ENCODE data around the gene ARHGEF25.
A peak's percentile ranks its signal among the peaks of the same experiment; 100 is the strongest.
"Not testable (repeated sequence)": the region's sequence is repeated elsewhere in the genome, so short reads cannot be mapped to it uniquely, and the experiment has no call there.

Gene ARHGEF25

DNA sequence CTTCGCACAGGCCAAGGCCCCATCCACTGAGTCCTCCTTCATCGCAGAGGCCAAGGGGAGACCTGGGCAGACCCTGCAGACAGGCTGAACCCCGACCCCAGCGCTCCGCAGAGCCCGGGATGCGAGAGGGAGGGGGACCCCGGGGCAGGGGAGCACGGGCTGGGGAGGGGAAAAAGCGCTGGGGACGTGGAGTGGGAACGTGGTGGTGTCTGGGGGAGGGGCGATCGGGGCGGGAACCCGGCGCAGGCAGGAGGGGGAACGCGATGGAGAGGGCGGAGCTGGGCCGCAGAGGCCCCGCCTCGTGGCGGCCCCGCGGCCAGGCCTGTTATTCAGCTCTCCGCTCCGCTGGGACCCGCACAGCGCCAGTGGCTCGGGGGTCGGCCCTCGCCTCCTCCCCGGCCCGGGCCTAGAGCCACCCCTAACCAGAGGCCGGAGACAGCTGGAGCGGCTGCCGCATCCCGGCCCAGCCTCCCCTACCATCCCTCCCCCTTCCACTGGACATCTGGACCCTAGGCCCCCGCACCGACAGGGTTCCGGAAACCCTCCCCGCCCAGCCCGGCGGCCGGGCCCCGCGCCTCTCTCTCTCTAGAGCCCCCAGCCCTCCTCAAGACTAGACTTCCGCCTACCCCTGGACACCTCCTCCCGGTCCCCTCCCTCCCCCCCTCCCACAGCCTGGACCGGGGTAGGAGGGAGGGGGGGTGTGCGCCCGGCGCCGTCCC is at the start of gene ARHGEF25:
Gene ARHGEF25, plus strand, starts transcription at position 328 of the 719 bp plus-strand sequence. CDS start 460 bp downstream, outside the sequence.
- DNase-seq = peak; percentile 54

DNA sequence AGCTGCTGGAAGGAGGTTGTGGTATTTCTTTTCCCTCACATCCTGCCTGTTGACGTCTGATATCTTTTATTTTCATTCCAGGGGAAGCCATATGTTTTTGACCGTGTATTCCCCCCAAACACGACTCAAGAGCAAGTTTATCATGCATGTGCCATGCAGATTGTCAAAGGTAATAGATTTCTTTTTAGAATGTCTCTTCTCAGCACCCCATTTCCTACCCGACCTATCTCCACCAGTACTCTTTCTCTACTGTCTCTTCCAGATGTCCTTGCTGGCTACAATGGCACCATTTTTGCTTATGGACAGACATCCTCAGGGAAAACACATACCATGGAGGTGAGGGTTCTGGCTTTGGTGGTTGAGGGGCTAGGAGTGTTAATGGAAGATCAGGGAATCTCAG is 47.9 kb upstream of the ARHGEF25 start:
- DNase-seq = no peak

- DNase-seq = no peak
These were observed 47.0 kb upstream of the ARHGEF25 start for GRCh38 chr12:57564178-57564740.

DNA sequence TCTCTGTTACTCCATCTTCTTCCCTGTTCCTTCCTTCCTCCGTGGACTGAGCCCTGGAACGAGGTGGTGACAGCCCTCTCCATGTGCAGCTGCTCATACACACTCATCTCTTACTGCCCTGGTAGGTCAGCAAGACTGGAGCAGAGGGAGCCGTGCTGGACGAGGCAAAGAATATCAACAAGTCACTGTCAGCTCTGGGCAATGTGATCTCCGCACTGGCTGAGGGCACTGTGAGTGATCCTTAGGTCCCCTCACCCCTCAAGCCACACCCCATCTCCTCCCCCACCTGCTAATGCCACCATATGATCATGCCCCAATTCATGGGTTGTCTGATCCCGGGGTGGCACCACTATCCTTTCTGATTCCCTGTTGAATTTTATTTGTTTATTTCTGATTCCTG is 42.4 kb upstream of the ARHGEF25 start:
- no peak for DNase-seq

DNA sequence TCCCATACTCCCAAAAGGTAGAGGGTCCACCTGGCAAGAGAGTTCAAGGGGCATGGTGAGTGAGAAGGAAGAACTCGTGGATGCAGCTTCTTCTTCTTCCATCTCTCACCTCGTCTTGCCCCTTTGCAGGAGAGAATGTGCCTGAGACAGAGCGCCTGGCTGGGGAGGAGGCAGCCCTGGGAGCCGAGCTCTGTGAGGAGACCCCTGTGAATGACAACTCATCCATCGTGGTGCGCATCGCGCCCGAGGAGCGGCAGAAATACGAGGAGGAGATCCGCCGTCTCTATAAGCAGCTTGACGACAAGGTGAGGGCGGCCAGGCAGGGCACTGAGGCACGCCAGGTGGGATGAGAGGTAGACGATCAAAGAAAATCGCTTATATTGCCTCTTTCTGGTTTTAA is 41.4 kb upstream of the ARHGEF25 start:
- no peak for DNase-seq

GRCh38 chr12:57570438-57570837 is 40.8 kb upstream of the ARHGEF25 start:
- not testable (repeated sequence) for DNase-seq

GRCh38 chr12:57571926-57572762 is 39.1 kb upstream of the ARHGEF25 start:
- DNase-seq = no peak

GRCh38 chr12:57574795-57575194 is 36.4 kb upstream of the ARHGEF25 start:
- DNase-seq = no peak

DNA sequence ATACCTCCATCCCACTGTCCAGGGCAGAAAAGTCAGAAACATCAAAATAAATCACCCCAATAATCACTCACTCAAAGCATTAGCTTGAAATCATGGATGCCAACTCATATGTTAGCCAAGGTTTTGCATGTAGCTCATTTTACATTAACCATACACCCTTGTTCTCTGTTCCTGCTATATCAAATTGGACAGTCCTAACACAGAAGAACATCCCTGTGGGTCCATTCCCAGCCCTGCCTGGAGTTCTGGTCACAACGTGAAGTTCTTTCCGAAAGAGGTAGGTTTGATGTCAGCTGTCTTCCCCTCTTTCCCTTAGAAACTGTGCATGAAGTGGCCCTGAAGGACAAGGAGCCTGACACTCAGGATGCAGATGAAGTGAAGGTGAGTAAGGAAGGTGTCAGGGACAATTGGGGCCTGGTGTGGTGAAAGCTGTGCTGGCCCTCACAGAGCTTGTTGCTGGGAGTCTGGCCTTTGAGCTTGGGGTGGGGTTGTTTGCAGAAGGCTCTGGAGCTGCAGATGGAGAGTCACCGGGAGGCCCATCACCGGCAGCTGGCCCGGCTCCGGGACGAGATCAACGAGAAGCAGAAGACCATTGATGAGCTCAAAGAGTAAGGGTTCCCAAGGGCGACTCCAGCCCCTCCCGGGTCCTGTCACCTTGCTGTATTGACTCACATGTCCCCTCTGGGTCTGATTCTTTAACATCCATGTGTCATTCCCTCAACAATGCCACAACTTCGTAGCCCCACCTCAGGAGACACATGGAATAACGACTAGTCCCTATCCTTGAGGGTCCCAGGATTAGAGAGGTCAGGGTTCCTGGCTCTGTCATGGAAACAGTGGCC is 35.2 kb upstream of the ARHGEF25 start:
- no peak for DNase-seq

- DNase-seq = no peak
These were observed 34.5 kb upstream of the ARHGEF25 start for GRCh38 chr12:57576613-57577160.

- no peak for DNase-seq
These were observed 33.1 kb upstream of the ARHGEF25 start for GRCh38 chr12:57577981-57578758.

- DNase-seq = no peak
These were observed 32.2 kb upstream of the ARHGEF25 start for GRCh38 chr12:57579011-57579410.

DNA sequence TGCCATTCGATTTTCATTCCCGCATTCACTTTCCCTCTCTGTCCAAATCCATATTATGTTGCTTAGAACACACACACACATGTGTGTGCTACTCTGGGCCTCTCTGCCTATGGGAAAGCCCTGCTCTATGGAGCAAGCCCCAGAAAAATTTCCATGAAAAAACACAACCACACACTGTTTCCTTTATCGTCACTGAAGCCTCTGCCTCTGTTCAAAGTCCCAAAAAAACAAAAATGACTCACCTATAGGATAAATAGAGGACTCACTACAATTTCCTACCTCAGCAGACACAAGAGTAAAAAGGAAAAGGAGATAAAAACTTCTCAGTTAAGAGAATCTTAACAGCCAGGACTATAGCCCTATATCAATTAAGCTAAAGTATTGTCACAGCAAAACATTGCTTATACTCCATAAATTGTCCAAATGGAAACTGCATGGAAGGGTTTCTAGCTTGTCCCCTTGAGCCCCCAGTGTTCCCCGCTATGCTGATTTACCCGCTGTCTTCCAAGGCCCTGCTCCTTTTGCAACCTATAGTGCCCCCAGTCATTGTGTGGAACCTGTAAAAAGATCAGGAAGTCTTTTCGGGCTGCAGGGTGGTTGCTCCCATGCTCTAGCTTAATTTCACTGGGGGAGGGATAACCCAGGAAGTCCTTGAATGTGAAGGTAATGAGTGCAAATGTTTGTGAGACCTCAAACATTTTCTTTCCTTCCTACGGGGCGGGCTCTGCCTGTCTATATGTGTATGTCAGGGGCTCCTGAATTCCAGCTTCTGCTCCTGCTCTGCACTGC is 31.4 kb upstream of the ARHGEF25 start:
- DNase-seq = no peak

- DNase-seq = no peak
These were observed 30.8 kb upstream of the ARHGEF25 start for GRCh38 chr12:57580466-57580795.

- DNase-seq = no peak
These were observed 29.4 kb upstream of the ARHGEF25 start for GRCh38 chr12:57581802-57582201.

DNA sequence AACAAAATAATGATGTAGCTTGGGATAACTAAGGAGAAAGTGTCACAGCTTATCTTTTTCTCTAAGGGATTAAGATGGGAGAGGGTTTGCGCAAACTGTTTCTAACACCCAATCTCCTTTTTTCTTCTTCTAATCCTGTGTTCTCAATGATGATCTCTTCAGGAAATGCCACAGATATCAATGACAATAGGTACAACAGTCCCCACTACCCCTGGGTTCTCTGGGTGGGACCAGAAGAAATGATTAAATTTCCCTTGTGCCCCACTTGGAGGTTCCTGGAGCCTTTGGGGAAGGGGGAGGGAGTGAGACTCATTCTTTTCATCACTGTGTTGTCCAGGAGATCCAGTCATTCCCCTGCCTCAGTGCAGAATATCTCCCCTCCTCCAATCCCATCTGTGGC is 28.8 kb upstream of the ARHGEF25 start:
- no peak for DNase-seq

DNA sequence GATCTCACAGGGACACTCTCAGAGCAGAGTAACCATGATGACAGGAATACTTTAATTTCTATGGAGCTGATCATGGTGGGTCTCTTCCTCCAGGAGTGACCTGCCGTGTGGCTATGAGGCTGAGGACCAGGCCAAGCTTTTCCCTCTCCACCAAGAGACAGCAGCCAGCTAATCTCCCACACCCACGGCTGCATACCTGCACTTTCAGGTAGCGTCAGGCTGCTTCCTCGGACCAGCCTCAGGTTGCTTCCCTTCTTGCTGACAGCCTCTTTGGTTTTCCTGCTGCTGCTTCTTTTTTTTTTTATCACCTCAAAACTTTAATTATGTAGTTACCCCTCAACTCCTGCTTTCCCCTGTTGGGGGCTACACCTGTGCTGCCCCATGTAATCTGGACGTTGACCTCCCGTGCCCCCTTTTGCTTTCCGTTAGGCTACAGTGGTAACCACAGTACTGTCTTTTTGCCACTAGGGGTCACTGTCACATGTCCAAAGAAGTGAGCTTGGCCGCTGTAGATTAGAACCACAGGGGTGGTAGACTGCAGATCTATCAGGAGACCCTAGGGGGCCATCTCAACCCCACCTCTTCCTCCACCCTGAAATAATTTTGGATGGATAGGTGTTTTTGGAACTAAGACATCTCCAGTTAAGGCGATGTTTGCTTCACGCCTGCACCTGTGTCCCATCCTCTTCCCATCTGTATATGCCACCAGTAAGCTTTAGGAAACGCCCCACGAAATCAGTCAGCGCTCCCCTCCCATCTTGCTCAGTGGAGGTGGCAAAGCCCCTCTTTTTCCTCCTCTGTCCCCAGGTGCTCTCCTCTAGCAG is 28.0 kb upstream of the ARHGEF25 start:
- peak; percentile 70 for DNase-seq

DNA sequence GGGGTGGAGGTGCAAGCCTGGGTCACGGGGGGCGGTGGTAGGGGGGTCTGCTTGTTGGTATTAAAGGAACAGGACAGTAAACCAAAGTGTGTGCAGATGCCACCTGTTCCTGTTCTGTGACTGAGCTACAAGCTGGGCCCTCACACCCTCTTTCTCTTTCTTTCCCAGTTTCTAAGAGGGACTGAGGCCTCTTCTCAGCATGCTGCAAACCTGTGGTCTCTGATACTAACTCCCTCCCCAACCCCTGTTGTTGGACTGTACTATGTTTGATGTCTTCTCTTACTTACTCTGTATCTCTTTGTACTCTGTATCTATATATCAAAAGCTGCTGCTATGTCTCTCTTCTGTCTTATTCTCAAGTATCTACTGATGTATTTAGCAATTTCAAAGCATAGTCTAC is 27.2 kb upstream of the ARHGEF25 start:
- DNase-seq = no peak

DNA sequence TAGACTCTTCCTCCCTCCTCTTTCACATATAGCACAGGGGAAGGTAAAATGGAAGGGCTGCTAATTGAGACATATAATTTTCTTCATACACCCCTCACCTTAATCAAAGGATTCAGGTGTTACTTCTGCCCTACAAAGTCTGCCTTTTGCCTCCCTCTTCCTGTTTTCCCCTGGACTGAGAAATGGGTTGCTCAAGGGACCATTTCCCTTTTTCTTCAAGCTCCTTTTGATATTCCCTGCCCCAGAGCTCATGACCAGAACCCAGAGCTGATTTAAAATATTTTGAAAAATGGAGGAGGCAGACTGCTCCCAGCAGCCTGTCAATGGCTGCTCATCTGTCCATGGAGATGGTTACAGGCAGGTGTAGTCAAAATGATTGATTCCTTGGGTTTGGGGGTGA is 26.5 kb upstream of the ARHGEF25 start:
- no peak for DNase-seq

- no peak for DNase-seq
These were observed 26.1 kb upstream of the ARHGEF25 start for GRCh38 chr12:57585156-57585555.
